Gastrocnemius medialis (tissue), 4 donors: Measurements from ENCODE around the gene NAV2. TPM values are rescaled to one million over a fixed set of nuclear protein-coding genes. Genes with fewer than 3 reads are reported as not detected.

Source experiments
- ATAC-seq, 2 donors: fragments of 150-250 bp; one replicate each; pipeline ENCODE4 v1.9.1; 2016
- DNase-seq, 2 donors: peaks; one replicate each; pipeline ENCODE4 v3.0.0-alpha.2; 2019
- H3K27ac ChIP-seq, 4 donors: fragments of 200-600 bp; sonication (generic); 1 replicate in 1 of 4; 2 replicates in 3 of 4; pipeline ENCODE4 v1.5.1; 2016 to 2018; ENCODE audit warnings: mild to moderate bottlenecking in 2 of 4, moderate library complexity in 1 of 4
- H3K27me3 ChIP-seq, 3 donors: fragments of 200-600 bp; sonication (generic) in 2 of 3; 1 replicate in 1 of 3; 2 replicates in 2 of 3; pipeline versions ENCODE4 v1.5.1 to v1.6.0; 2016 to 2019; ENCODE audit warnings: mild to moderate bottlenecking in 1 of 3, moderate library complexity in 1 of 3
- H3K36me3 ChIP-seq, 2 donors: fragments of 200-600 bp; sonication (generic) in 1 of 2; one replicate each; pipeline ENCODE4 v1.5.1; 2017 to 2018
- H3K4me1 ChIP-seq, 2 donors: fragments of 200-600 bp; sonication (generic) in 1 of 2; one replicate each; pipeline ENCODE4 v1.5.1; 2016 to 2017; ENCODE audit warnings: mild to moderate bottlenecking in 2 of 2
- H3K4me3 ChIP-seq, 4 donors: fragments of 200-600 bp; sonication (generic) in 3 of 4; 1 replicate in 1 of 4; 2 replicates in 3 of 4; pipeline ENCODE4 v1.5.1; 2016 to 2019; ENCODE audit warnings: mild to moderate bottlenecking in 2 of 4
- H3K9me3 ChIP-seq, 3 donors: fragments of 200-600 bp; sonication (generic) in 2 of 3; 1 replicate in 1 of 3; 2 replicates in 2 of 3; pipeline ENCODE4 v1.5.1; 2016 to 2019
- CTCF ChIP-seq, 5 experiments: fragments of 450-650 bp in 3 of 5; fragments of 200-600 bp in 2 of 5; sonication (generic) in 2 of 5; IDR thresholded peaks in 4 of 5; conservative IDR thresholded peaks in 1 of 5; 1 replicate in 4 of 5; 2 replicates in 1 of 5; pipeline ENCODE4 v1.5.1; 2016 to 2019; ENCODE audit warnings: antibody characterized with exemption in 5 of 5, mild to moderate bottlenecking in 3 of 5, moderate library complexity in 3 of 5
- POLR2A ChIP-seq, 2 donors: fragments of 450-650 bp; IDR thresholded peaks; one replicate each; pipeline ENCODE4 v1.6.1; 2017; ENCODE audit warnings: antibody characterized with exemption in 2 of 2, mild to moderate bottlenecking in 2 of 2, moderate library complexity in 2 of 2
- in situ Hi-C, 4 donors: fragments of 200-750 bp; cut with MboI; loops; one replicate each; pipeline versions ENCODE4 v1.15.0 to v1.8.0; 2017; ENCODE audit warnings: low sequenced_read_pairs in 4 of 4
- intact Hi-C: fragments of 100-400 bp; cut with DNase I; formaldehyde crosslinking; loops from one replicate; pipeline ENCODE4 v1.15.1; 2023; ENCODE audit warnings: low total_unique reads
- total RNA-seq, 4 donors: library from RNA; depleted of rRNA; stranded (reverse); fragments of >200 nt; gene quantifications; one replicate each; pipeline versions ENCODE4 v1.1.0 to v1.2.3, GENCODE V29; 2016

NAV2 gene
- total RNA-seq, 4 donors from 2014 or later, result 3.2 to 7.7 (median 5.5) TPM

- in situ Hi-C loops, result loop anchor here in 3 of 4 donors (5.0 to 25.0 kb wide), 4 partner anchors 152 to 402 kb away; no protein-coding TSS in a partner anchor
- Histone ChIP-seq H3K4me3 (no peak overlapping the region), H3K4me1 (peaks cover 12 to 28% of the 10 kb centered on the region in 2 donors), H3K9me3 (no peaks in the 10 kb centered on the region), H3K27me3 (no peaks in the 10 kb centered on the region), H3K36me3 (no peaks in the 10 kb centered on the region), H3K27ac (no peak overlapping the region)
- no peak for TF ChIP-seq CTCF (IDR thresholded peaks at IDR 0.05 in 4 of 5, conservative IDR thresholded peaks at IDR 0.05 in 1 of 5)
- TF ChIP-seq POLR2A (IDR thresholded peaks at IDR 0.05), result no peak
- ATAC-seq (no peak), DNase-seq (no peak)
- intact Hi-C loops, result loop anchor here (5.0 kb wide), 1 partner anchor 104 kb away; no protein-coding TSS in a partner anchor
These were observed 240.3 kb downstream of the NAV2 start for GRCh38 chr11:19952911-19953310.

- DNase-seq (no peak), ATAC-seq (no peak)
- Histone ChIP-seq H3K4me3 (no peak overlapping the region), H3K27me3 (no peaks in the 10 kb centered on the region), H3K36me3 (no peaks in the 10 kb centered on the region), H3K27ac (peak overlapping the region in 1 of 4 donors; percentile 32), H3K4me1 (peaks cover 12 to 28% of the 10 kb centered on the region in 2 donors), H3K9me3 (no peaks in the 10 kb centered on the region)
- in situ Hi-C loops (loop anchor here in 3 of 4 donors (5.0 to 25.0 kb wide), 4 partner anchors 151 to 401 kb away; no protein-coding TSS in a partner anchor), intact Hi-C loops (loop anchor here (5.0 kb wide), 1 partner anchor 104 kb away; no protein-coding TSS in a partner anchor)
- TF ChIP-seq CTCF (IDR thresholded peaks at IDR 0.05 in 4 of 5, conservative IDR thresholded peaks at IDR 0.05 in 1 of 5) (no peak), POLR2A (IDR thresholded peaks at IDR 0.05) (no peak)
These were observed 240.7 kb downstream of the NAV2 start for GRCh38 chr11:19953336-19953735.

- Histone ChIP-seq H3K4me3 (no peak overlapping the region), H3K27ac (peak overlapping the region in 1 of 4 donors; percentile 32), H3K9me3 (no peaks in the 10 kb centered on the region), H3K27me3 (no peaks in the 10 kb centered on the region), H3K4me1 (peaks cover 12 to 28% of the 10 kb centered on the region in 2 donors), H3K36me3 (no peaks in the 10 kb centered on the region)
- DNase-seq, result no peak
- intact Hi-C loops, result loop anchor here (5.0 kb wide), 1 partner anchor 103 kb away; no protein-coding TSS in a partner anchor
- ATAC-seq, result peak; percentile 86 to 95
- TF ChIP-seq CTCF (IDR thresholded peaks at IDR 0.05 in 4 of 5, conservative IDR thresholded peaks at IDR 0.05 in 1 of 5) (peak in 4 of 5 experiments; percentile 22 to 51 (median 38)), POLR2A (IDR thresholded peaks at IDR 0.05) (no peak)
- in situ Hi-C loops, result loop anchor here in 3 of 4 donors (5.0 to 25.0 kb wide), 4 partner anchors 151 to 401 kb away; no protein-coding TSS in a partner anchor
These were observed 241.3 kb downstream of the NAV2 start for GRCh38 chr11:19953909-19954308.

- TF ChIP-seq POLR2A (IDR thresholded peaks at IDR 0.05) (no peak), CTCF (IDR thresholded peaks at IDR 0.05 in 4 of 5, conservative IDR thresholded peaks at IDR 0.05 in 1 of 5) (no peak)
- no peak for DNase-seq
- H3K9me3 ChIP-seq, result no peaks in the 10 kb centered on the region
- no peaks in the 10 kb centered on the region for H3K36me3 ChIP-seq
- H3K4me3 ChIP-seq, result no peak overlapping the region
- H3K27ac ChIP-seq, result no peak overlapping the region
- H3K27me3 ChIP-seq, result no peaks in the 10 kb centered on the region
- intact Hi-C loops (loop anchor here (5.0 kb wide), 1 partner anchor 102 kb away; no protein-coding TSS in a partner anchor), in situ Hi-C loops (loop anchor here in 3 of 4 donors (5.0 to 25.0 kb wide), 4 partner anchors 150 to 400 kb away; no protein-coding TSS in a partner anchor)
- H3K4me1 ChIP-seq, result peaks cover 12 to 28% of the 10 kb centered on the region in 2 donors
- ATAC-seq, result no peak
These were observed 242.3 kb downstream of the NAV2 start for GRCh38 chr11:19954899-19955298.
